ENCODE measurements around the gene RAB6B.

- TF ChIP-seq, protein P1, sequence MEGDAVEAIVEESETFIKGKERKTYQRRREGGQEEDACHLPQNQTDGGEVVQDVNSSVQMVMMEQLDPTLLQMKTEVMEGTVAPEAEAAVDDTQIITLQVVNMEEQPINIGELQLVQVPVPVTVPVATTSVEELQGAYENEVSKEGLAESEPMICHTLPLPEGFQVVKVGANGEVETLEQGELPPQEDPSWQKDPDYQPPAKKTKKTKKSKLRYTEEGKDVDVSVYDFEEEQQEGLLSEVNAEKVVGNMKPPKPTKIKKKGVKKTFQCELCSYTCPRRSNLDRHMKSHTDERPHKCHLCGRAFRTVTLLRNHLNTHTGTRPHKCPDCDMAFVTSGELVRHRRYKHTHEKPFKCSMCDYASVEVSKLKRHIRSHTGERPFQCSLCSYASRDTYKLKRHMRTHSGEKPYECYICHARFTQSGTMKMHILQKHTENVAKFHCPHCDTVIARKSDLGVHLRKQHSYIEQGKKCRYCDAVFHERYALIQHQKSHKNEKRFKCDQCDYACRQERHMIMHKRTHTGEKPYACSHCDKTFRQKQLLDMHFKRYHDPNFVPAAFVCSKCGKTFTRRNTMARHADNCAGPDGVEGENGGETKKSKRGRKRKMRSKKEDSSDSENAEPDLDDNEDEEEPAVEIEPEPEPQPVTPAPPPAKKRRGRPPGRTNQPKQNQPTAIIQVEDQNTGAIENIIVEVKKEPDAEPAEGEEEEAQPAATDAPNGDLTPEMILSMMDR (optimal IDR thresholded peaks at IDR 0.05 in 1 of 3, IDR thresholded peaks at IDR 0.05 in 1 of 3, conservative IDR thresholded peaks at IDR 0.05 in 1 of 3; ENCODE audit: extremely low read depth in 1 of 3, insufficient read depth in 2 of 3, low read length in 3 of 3), result peak; percentile 70 to 75 (median 72)
- TF ChIP-seq EZH2 (IDR thresholded peaks at IDR 0.05; ENCODE audit: low read length), result no peak
Observed at GRCh38 chr3:133930341-133930933, 34.8 kb upstream of the RAB6B start.
